Fibroblast of mammary gland (primary cell): ENCODE results near the gene GSK3A.

Experiments used
- DNase-seq: peaks from one replicate; pipeline ENCODE4 v3.0.0-alpha.2; 2010; ENCODE audit warnings: low read depth
- H3K4me3 ChIP-seq: 2 replicates; pipeline ENCODE4 v1.5.1; 2011; ENCODE audit warnings: low read depth, mild to moderate bottlenecking, low read length, moderate library complexity; ENCODE audit not compliant: control insufficient read depth
- TF ChIP-seq, protein P1 (sequence below): conservative IDR thresholded peaks from 2 replicates; pipeline ENCODE4 v1.5.1; 2011; ENCODE audit warnings: low read depth, low read length, inconsistent platforms; ENCODE audit not compliant: control insufficient read depth, insufficient read depth

Gene GSK3A

DNA sequence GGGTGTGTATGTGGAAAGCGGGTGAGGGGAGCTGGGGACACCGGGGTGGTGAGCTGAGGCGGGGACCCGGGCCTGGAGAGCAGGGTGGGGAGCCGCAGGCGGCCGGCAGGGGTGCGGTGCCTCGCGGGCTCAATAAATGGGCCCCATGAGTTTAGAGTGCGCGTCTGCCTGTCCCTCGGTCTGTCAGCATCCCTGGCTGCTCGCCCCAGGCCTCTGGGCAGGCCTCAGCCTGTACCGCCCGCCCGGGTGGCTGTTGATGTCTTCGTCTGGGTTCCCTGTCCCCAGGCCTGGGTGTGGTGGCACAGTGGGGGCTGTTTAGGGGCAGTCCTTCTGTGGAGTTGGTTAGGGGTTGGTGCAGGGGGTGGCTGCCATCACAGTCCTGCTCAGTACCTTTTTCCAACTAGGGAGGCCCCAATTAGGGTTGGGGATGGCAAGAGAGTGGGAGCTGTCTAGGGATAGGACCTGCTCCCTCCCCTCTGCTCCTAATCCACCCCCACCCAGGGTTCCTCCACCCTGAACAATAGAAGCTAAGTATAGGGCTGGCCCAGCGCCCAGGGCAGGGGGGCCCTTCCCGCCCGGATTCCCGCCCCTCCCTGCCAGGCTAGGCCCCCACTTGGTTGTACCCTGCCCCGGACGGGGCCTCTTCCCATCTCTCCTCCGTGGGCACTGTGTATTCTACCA is 38.9 kb upstream of the GSK3A start:
- peak overlapping the region; percentile 75 for H3K4me3 ChIP-seq
- TF ChIP-seq, protein P1, sequence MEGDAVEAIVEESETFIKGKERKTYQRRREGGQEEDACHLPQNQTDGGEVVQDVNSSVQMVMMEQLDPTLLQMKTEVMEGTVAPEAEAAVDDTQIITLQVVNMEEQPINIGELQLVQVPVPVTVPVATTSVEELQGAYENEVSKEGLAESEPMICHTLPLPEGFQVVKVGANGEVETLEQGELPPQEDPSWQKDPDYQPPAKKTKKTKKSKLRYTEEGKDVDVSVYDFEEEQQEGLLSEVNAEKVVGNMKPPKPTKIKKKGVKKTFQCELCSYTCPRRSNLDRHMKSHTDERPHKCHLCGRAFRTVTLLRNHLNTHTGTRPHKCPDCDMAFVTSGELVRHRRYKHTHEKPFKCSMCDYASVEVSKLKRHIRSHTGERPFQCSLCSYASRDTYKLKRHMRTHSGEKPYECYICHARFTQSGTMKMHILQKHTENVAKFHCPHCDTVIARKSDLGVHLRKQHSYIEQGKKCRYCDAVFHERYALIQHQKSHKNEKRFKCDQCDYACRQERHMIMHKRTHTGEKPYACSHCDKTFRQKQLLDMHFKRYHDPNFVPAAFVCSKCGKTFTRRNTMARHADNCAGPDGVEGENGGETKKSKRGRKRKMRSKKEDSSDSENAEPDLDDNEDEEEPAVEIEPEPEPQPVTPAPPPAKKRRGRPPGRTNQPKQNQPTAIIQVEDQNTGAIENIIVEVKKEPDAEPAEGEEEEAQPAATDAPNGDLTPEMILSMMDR, result no peak
- DNase-seq, result peak; percentile 31

DNA sequence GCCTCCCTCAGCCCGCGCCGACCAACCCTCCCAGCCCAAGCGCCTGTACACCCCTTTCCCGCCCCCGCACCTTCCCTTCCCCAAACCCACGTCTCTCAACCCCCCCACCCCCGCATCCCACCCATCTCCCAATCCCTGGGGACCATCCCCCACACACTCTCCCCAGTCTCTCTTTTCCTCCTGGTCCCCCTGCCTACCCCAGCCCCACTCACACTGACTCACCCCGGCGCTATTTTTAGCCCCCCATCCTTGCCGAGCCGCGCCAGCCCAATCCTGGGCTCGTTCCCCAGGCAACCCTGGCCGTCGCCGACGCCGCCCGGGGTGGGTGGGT is 38.4 kb upstream of the GSK3A start:
- TF ChIP-seq, protein P1, result no peak
- H3K4me3 ChIP-seq, result peak overlapping the region; percentile 75
- peak; percentile 47 for DNase-seq

DNA sequence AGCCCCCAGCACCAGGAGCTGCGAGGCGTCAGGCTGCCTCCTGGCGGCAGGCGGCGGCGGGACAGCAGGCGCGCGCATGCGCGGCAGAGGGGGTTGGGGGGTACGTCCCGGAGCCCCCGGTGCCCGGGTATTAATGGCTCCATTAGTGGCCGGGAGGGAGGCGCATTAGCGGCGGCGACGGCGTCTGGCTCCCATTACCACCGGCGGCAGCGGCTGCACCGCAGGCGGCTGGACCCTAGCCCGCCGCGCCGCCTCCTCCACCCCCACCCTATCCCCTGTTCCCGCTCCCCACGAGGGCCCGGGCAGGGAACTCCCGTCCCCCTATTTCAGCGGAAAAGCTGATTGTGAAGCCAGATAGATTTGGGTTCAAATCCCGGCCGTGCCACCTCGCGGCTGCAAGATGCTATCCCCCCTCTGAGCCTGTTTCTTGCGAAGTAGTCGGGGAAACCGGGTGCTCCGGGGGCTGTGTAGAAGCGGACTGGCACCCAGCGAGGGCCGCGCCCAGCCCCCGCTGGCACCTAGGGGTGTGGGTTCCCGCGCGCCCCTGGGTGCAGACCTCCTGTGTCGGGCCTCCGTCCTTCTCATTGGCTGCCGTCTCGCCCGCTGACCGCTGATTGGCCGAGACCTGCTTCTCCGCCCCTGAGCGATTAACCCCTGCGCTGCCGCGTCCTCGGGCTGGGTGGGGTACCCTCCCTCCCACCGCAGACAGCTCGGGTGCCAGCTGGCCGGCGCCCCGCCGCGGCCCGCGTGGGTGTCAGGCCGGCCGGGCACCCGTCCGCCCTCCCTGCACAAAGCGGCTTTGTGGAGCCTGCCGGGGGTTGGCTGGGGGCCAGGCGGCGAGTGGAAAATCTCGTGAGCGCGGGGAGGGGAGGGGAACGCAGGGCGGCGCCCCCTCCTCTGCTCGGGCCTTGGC is 37.8 kb upstream of the GSK3A start:
- peak overlapping the region; percentile 75 for H3K4me3 ChIP-seq
- DNase-seq, result peak; percentile 88
- TF ChIP-seq, protein P1, result peak; percentile 58

DNA sequence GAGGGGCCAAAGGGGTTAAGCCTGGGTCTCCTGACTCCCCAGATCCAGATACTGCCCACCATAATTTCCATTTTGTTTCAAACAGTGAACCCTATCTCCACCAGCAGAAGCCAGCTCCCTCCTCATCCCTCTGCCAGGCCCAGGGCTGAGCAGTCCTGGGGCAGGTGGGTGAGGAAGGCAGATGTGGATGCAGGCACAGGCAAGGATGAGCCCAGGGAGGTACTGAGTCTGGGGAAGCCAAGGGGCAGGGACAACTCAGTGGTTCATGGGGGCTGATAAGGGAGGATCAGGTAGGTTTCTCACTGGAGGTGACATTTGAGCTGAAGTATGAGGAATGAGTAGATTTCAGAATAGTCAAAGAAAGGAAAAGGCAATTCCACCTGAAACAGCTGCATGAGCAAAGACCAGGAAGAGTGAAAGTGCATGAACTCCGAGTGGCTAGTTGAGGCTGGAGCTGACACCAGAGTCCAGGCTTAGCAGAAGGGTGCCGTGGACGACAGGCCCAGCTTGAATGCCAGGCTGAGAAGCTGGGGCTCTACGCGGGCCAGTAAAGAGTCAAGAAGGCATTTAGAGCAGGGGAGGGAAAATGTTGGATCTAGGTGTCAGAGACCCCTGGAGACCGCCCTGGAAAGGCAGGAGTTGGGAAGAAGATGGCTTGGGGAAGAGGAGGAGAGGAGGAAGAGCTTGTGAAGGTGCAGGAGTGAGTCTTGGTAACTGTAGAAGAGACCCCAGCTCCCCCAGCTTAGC is 36.9 kb upstream of the GSK3A start:
- TF ChIP-seq, protein P1, result no peak
- peak overlapping the region; percentile 75 for H3K4me3 ChIP-seq
- no peak for DNase-seq

DNA sequence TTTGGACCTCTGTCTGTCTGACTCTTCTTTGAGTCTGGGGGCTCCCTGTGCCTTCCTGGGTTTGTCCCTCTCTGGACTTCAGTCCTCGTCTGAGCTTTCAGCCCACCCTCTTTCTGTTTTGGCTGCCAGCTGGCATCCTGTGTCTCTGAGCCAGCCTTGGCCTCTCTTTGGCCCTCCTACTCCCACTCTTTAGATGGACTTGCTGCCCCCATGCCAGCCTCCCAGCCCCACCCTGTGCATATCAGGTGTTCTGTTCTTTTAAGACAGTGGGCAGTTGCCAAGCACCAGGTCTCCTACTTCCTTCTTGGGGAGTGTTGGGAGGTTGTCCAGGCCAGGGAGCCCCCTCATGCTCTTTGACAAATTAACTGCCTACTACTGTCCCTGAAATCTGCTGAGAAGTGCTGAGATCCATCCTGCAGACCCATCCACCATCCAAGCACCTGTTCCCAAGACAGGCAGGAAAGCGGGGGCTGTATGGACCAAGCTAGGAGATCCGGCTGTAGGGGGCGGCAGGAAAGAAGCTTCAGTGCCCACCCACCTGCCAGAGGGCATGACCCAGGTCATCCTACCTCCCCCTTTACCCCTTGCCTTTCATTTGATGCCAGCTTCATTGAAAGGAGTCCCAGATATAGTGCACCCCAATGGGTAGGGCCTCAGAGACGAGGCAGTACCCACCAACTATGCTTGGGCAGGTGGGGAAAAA is 36.2 kb upstream of the GSK3A start:
- no peak overlapping the region for H3K4me3 ChIP-seq

More for the DNA sequence above, 36.2 kb upstream of the GSK3A start:
- DNase-seq, result no peak
- TF ChIP-seq, protein P1, result no peak
